NCI-H446 (cell line): ENCODE measurements around the gene PLA2G1B.
"Not testable (repeated sequence)": the region's sequence is repeated elsewhere in the genome, so short reads cannot be mapped to it uniquely, and the experiment has no call there.

Experiments used
- DNase-seq, 2 experiments: peaks; one replicate each; lab custom pipeline; 2025; lab: John Stamatoyannopoulos, UW

PLA2G1B gene

GRCh38 chr12:120358412-120359100 is 31.0 kb upstream of the PLA2G1B start:
- no peak for DNase-seq

GRCh38 chr12:120357104-120357503 is 29.5 kb upstream of the PLA2G1B start:
- no peak for DNase-seq

GRCh38 chr12:120356567-120357030 is 29.0 kb upstream of the PLA2G1B start:
- DNase-seq = peak in 1 of 2 experiments; percentile 61

GRCh38 chr12:120353556-120354317 is 26.2 kb upstream of the PLA2G1B start:
- no peak for DNase-seq

GRCh38 chr12:120353136-120353535 is 25.6 kb upstream of the PLA2G1B start:
- no peak for DNase-seq

DNA sequence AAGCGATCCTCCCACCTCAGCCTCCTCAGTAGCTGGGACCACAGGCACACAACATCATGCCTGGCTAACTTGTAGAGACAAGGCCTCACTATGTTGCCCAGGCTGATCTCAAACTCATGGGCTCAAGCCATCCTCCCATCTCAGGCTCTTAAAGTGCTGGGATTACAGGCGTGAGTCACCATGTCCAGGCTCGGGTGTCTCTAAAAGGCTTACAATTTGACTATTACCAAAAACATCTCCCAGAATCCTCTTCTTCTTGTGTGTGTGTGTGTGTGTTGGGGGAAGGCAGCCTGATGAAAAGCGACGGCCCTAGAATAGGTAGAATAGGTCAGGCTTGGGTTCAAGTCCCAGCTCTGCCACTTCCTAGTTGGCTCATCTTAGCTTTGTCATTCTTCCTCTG is 24.5 kb upstream of the PLA2G1B start:
- no peak for DNase-seq

GRCh38 chr12:120350576-120351350 is 23.2 kb upstream of the PLA2G1B start:
- DNase-seq = peak; percentile 20 to 75

GRCh38 chr12:120347766-120348165 is 20.2 kb upstream of the PLA2G1B start:
- no peak for DNase-seq

GRCh38 chr12:120346681-120347080 is 19.1 kb upstream of the PLA2G1B start:
- no peak for DNase-seq

GRCh38 chr12:120346031-120346430 is 18.5 kb upstream of the PLA2G1B start:
- DNase-seq = no peak

- no peak for DNase-seq
Observed at GRCh38 chr12:120343692-120344091, 16.1 kb upstream of the PLA2G1B start.

DNA sequence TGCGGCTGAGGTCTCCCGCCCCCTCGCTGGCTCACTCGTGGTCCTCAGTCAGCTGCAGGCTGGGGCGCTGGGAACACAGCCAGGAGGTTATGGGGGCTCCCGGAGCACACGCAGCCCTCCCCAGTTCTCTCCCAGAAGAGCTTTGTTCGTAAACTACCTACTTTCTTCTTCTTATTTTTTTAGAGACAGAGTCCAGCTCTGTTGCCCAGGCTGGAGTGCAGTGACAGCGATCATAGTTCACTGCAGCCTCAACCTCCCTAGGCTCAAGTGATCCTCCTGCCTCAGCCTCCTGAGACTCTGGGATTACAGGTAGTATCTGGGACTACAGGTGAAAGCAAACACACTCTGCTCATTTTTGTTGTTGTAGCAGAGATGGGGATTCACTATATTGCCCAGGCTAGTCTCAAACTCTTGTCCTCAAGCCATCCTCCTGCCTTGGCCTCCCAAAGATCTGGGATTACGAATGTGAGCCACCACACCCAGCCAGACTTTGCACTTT is 15.5 kb upstream of the PLA2G1B start:
- no peak for DNase-seq

- no peak for DNase-seq
Observed at GRCh38 chr12:120342175-120343038, 14.8 kb upstream of the PLA2G1B start.

GRCh38 chr12:120339256-120339655 is 11.7 kb upstream of the PLA2G1B start:
- DNase-seq = no peak

- no peak for DNase-seq
Observed at GRCh38 chr12:120337730-120338129, 10.2 kb upstream of the PLA2G1B start.

DNA sequence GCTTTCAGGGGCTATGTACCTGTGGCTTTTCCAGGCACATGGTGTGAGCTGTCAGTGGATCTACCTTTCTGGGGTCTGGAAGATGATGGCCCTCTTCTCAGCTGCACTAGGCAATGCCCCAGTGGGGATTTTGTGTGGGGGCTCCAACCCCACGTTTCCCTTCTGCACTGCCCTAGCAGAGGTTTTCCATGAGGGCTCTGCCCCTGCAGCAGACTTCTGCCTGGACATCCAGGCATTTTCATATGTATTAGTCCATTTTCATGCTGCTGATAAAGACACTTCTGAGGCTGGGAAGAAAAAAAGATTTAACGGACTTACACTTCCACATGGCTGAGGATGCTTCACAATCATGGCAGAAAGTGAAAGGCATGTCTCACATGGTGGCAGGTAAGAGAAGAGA is 8.8 kb upstream of the PLA2G1B start:
- not testable (repeated sequence) for DNase-seq

DNA sequence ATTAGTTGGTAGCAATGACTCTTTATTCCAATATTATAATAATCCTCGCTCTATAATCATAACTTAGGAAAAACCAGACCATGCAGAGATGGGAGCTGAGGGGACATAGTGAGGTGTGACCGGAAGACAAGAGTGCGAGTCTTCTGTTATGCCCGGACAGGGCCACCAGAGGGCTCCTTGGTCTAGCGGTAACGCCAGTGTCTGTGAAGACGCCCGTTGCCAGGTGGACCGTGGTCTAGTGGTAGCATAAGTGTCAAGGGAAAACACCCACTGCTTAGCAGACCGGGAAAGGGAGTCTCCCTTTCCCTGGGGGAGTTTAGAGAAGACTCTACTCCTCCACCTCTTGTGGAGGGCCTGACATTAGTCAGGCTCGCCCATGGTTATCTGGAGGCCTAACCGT is 7.9 kb upstream of the PLA2G1B start:
- peak in 1 of 2 experiments; percentile 52 for DNase-seq

DNA sequence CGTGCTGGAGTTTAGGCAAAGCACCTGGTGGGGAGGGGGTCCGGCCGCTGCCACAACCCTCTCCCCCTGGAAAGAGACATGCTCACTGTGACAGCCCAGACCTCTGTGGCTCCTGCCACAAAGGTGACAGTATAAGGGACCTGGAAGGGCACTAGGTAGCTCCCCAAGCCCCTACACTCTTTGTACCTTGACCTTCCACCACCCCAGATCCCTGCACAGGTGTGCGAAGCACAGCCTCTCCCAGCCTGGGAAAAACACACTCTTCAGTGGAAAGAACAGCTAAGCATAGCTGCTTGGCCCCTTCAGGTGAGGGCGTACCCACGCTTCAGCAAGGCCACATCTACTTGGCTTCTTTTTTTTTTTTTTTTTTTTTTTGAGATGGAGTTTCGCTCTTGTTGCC is 4.9 kb upstream of the PLA2G1B start:
- DNase-seq = no peak

DNA sequence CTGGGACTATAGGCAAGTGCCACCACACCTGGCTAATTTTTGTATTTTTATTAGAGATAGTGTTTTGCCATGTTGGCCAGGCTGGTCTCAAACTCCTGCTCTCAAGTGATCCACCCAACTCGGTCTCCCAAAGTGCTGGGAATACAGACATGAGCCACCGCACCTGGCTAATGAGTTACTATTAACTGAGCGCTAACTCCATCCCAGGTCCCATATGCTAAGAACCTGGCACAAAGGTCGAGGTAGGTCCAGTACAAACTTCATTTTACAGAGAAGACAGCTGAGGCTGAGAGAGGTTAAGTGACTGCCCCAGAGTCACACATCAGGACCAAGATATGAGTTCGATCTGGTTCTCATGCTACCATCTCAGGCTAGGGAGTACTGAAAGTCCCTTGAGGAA is 4.5 kb upstream of the PLA2G1B start:
- DNase-seq = no peak

- no peak for DNase-seq
Observed at GRCh38 chr12:120331390-120331789, 3.8 kb upstream of the PLA2G1B start.

GRCh38 chr12:120328228-120328627 is 649 bp upstream of the PLA2G1B start:
- DNase-seq = no peak
